Mucosa of rectum (tissue), 2 donors: ENCODE data around the gene PSMA7.

Experiments
- H3K27ac ChIP-seq, 2 donors: one replicate each; pipeline ENCODE4 v1.7.0; 2013; ENCODE audit warnings: inconsistent platforms in 2 of 2, low read depth in 2 of 2, low read length in 2 of 2
- H3K27me3 ChIP-seq, 2 donors: one replicate each; pipeline ENCODE4 v1.7.0; 2013; ENCODE audit warnings: low read length in 2 of 2; ENCODE audit not compliant: control insufficient read depth in 2 of 2, insufficient read depth in 2 of 2
- H3K36me3 ChIP-seq, 2 donors: one replicate each; pipeline ENCODE4 v1.7.0; 2013; ENCODE audit warnings: low read length in 2 of 2; ENCODE audit not compliant: control insufficient read depth in 2 of 2, insufficient read depth in 2 of 2
- H3K4me1 ChIP-seq, 2 donors: one replicate each; pipeline ENCODE4 v1.7.0; 2013; ENCODE audit warnings: low read length in 2 of 2, mild to moderate bottlenecking in 1 of 2; ENCODE audit not compliant: control insufficient read depth in 2 of 2, insufficient read depth in 2 of 2
- H3K4me3 ChIP-seq, 2 donors: one replicate each; pipeline ENCODE4 v1.7.0; 2013; ENCODE audit warnings: low read length in 2 of 2
- H3K9ac ChIP-seq, 2 donors: one replicate each; pipeline ENCODE4 v1.7.0; 2013; ENCODE audit warnings: low read length in 2 of 2, low read depth in 1 of 2, mild to moderate bottlenecking in 1 of 2
- H3K9me3 ChIP-seq, 2 donors: one replicate each; pipeline ENCODE4 v1.7.0; 2013; ENCODE audit warnings: low read length in 2 of 2; ENCODE audit not compliant: control insufficient read depth in 2 of 2
- donor health status: healthy.
- donor health status: Normal muscosa, but diverticular disease.

PSMA7 gene

DNA sequence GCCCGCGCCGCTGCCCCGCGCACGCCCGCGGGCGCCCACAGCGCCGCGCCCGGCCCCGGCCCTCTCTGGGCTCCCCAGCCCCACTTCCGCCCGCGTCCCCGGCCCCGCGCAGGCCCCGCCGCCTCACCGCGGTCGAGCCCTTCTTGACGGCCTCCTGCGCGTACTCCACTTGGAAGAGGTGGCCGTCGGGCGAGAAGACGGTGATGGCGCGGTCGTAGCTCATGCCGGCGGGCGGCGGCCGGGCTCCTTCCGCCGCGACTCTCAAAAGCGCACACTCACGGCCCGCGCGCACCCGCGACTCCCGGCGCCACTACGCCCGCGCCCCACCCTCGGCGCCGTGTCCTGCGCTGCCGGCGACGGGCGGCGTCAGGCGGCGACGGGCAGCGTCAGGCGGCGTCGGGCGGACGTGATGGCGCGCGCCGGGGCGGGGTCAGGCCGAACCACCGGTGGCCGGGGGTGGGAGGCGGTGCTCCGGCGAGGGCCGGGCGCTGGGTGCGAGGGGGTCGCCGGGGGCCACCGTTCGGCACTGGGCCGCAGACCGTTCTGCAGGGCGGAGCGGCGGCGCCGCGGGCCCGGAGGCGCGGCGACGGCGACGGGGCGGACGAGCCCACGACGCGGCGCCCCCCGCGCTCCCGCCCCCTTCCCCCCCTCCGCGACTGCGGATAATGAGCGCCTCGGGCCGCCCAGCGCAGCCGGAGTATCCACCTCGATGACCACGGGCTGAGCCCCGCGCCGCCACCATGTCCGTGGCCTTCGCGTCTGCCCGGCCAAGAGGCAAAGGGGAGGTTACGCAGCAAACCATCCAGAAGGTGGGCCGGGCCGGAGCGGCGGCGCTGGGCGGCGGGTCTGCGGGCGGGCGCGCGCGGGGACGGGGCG, at the start of gene PSMA7, which contains the start of gene SS18L1:
PSMA7 (minus strand) TSS at position 314 of the 876 bp plus-strand sequence; CDS start at position 223, 91 bp downstream.
SS18L1 (plus strand) TSS at position 689 of the 876 bp plus-strand sequence; CDS start at position 741, 52 bp downstream.
- H3K4me1 ChIP-seq, result peaks cover 20 to 26% of the 10 kb centered on the region in 2 donors
- peak within 1 kb of the TSS; percentile 69 to 81 for H3K4me3 ChIP-seq
- H3K9ac ChIP-seq, result peak within 1 kb of the TSS; percentile 61 to 84
- no peaks in the 10 kb centered on the region for H3K27me3 ChIP-seq
- H3K9me3 ChIP-seq, result no peaks in the 10 kb centered on the region
- H3K27ac ChIP-seq, result peak within 1 kb of the TSS; percentile 88 to 92
- H3K36me3 ChIP-seq, result peaks cover 18 to 25% of the 10 kb centered on the region in 2 donors

GRCh38 chr20:62192635-62193034, 49.4 kb upstream of the PSMA7 start:
- H3K27me3 ChIP-seq, result no peaks in the 10 kb centered on the region
- H3K4me1 ChIP-seq, result no peaks in the 10 kb centered on the region
- no peaks in the 10 kb centered on the region for H3K9me3 ChIP-seq
- H3K9ac ChIP-seq, result no peak overlapping the region
- no peak overlapping the region for H3K4me3 ChIP-seq
- peaks cover 13 to 29% of the 10 kb centered on the region in 2 donors for H3K36me3 ChIP-seq
- no peak overlapping the region for H3K27ac ChIP-seq

DNA sequence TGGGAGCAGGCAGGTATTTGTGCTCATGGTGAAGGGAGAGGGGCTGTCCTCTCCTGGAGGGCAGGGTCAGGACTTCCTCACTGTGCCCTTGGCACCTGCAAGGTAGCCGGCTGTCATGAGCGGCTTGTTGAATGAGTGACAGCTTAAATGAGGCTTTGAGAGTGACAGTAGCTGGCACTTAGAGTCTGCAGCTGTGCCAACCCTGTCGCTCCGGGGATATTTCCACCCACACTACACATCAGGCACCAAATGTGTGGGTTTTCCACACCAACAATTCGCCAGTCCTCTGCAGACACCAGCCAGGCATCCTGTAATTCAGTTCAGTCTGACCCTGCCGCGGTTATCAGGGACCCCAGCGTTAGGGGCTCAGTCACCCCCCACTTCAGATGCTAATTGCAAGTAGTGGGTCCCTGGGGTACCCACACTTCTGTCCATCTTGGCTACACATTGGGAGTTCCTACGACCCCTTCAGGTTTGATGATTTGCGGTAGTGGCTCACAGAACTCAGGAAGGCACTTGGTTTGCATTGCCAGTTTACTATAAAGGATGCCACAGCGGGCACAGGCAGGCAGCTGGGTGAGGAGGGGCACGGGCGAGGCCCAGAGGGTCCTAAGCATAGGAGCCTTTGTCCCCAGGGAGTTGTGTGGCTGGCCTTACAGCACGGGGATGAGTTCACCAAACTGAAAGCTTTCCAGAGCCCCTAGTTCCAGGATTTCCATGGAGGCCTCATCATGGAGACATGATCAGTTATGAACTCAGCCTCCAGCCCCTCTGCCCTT, 48.8 kb upstream of the PSMA7 start:
- no peak overlapping the region for H3K27ac ChIP-seq
- no peaks in the 10 kb centered on the region for H3K4me1 ChIP-seq
- peaks cover 11 to 25% of the 10 kb centered on the region in 2 donors for H3K36me3 ChIP-seq
- no peak overlapping the region for H3K9ac ChIP-seq
- no peaks in the 10 kb centered on the region for H3K27me3 ChIP-seq
- no peak overlapping the region for H3K4me3 ChIP-seq
- no peaks in the 10 kb centered on the region for H3K9me3 ChIP-seq

- H3K4me1 ChIP-seq, result no peaks in the 10 kb centered on the region
- H3K27ac ChIP-seq, result no peak overlapping the region
- H3K4me3 ChIP-seq, result no peak overlapping the region
- H3K9ac ChIP-seq, result no peak overlapping the region
- peaks cover 11 to 23% of the 10 kb centered on the region in 2 donors for H3K36me3 ChIP-seq
- H3K27me3 ChIP-seq, result no peaks in the 10 kb centered on the region
- no peaks in the 10 kb centered on the region for H3K9me3 ChIP-seq
These were observed 47.6 kb upstream of the PSMA7 start for GRCh38 chr20:62190639-62191411.

GRCh38 chr20:62186887-62187866, 44.0 kb upstream of the PSMA7 start:
- Histone ChIP-seq H3K27ac (no peak overlapping the region), H3K27me3 (no peaks in the 10 kb centered on the region), H3K9ac (no peak overlapping the region), H3K4me3 (no peak overlapping the region), H3K4me1 (peaks cover 8 to 10% of the 10 kb centered on the region in 2 donors), H3K9me3 (no peaks in the 10 kb centered on the region), H3K36me3 (peaks cover 0 to 8% of the 10 kb centered on the region in 2 donors)

GRCh38 chr20:62186096-62186426, 42.9 kb upstream of the PSMA7 start:
- no peak overlapping the region for H3K4me3 ChIP-seq
- no peak overlapping the region for H3K9ac ChIP-seq
- peaks cover 11 to 14% of the 10 kb centered on the region in 2 donors for H3K4me1 ChIP-seq
- no peaks in the 10 kb centered on the region for H3K9me3 ChIP-seq
- peaks cover 0 to 7% of the 10 kb centered on the region in 2 donors for H3K36me3 ChIP-seq
- H3K27ac ChIP-seq, result no peak overlapping the region
- no peaks in the 10 kb centered on the region for H3K27me3 ChIP-seq

DNA sequence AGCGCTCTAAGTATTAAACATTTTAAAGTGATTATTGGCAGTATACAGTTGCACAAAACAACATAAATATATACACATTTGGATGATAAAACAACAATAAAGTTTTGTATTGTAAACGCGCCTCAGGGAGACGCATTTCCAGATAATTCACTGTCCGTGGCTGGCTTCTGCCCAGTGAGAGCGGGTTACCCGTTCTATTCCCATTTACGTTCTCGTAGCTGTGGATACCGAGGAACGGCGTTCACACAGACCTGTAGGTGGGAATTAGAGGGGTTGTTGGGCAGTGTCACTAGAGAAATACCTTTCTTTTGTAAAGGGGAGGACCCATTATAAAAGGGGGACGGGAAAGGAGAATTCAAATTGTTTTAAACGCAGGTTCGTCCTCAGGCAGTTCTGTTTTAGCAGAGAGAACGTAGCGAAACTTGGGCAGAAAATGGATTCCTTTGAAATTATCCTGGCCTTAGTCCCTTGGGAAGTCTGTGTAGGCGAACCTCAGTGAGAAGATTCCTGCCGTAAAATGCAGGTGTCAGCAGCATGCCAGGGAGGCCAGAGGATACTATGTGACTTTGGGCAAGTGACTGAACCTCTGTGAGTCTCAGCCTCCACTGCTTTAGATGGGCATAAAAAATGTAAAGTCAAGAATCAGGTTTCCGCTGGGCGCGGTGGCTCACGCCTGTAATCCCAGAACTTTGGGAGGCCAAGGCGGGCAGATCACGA, 40.4 kb upstream of the PSMA7 start:
- Histone ChIP-seq H3K36me3 (peaks cover 4 to 5% of the 10 kb centered on the region in 2 donors), H3K9me3 (no peaks in the 10 kb centered on the region), H3K27me3 (no peaks in the 10 kb centered on the region), H3K4me1 (peaks cover 11 to 14% of the 10 kb centered on the region in 2 donors), H3K9ac (peak overlapping the region; percentile 82 to 97), H3K4me3 (peak overlapping the region; percentile 93 to 98), H3K27ac (peak overlapping the region; percentile 90 to 95)

DNA sequence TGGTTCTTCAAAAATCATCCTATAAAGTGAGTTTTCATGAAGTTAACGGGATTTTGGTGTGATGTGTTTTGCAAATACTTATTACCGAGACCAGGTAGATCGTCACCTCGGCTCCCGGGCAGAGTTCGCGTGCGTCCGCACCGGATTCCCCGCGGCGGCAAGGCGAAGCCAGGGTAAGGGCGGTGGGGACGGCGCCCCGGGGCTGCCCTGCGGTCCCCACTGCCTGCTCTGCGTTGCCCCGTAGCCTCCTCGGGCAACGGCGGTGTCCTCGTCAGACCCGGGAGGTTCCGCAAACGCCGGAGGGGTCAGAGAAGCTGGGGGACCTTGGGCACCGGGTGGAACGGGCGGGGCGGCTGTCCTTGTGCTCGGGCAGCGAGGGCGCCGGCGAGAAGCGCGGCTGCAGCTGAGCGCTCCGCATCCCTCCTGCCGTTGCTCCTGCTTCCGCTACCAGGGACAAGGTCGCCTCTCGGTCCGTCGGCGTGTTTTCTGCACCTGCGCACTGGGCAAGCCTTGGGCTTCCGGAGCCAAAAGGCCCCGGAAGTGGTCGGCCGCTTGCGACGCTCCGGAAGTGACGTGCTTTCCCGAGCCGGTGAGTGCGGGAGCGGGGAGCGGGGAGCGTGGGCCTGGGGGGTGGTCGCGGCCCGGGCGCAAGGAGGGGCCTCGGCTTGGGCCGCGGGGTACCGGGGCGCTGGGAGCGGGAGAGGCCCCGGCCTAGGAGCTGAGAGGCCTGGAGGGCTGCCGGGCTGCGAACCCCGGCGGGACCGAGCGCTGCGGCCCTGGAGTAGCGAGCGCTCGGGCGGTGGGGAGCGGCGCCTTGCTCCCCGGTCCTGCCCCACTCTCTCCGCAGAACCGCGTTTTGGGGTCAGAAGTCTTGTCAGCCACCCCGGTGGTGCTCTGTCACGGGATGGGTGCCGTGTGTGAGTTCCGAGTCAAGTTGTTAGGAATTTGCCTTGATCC, 39.6 kb upstream of the PSMA7 start, which contains the start of gene MTG2:
MTG2 (plus strand) TSS at position 560 of the 957 bp plus-strand sequence. CDS start 10,393 bp downstream, outside the sequence.
- peaks cover 4 to 5% of the 10 kb centered on the region in 2 donors for H3K36me3 ChIP-seq
- peak within 1 kb of the TSS; percentile 83 to 97 for H3K9ac ChIP-seq
- H3K27me3 ChIP-seq, result no peaks in the 10 kb centered on the region
- H3K4me3 ChIP-seq, result peak within 1 kb of the TSS; percentile 93 to 98
- H3K4me1 ChIP-seq, result peaks cover 11 to 14% of the 10 kb centered on the region in 2 donors
- H3K9me3 ChIP-seq, result no peaks in the 10 kb centered on the region
- H3K27ac ChIP-seq, result peak within 1 kb of the TSS; percentile 90 to 95
